WTC11 (cell line): ENCODE results near the gene ENTREP3.
A peak's percentile ranks its signal among the peaks of the same experiment; 100 is the strongest.

ENCODE experiments used
- ATF1 ChIP-seq: sonication (generic); formaldehyde crosslinking; IDR thresholded peaks from 2 replicates; pipeline ENCODE4 v1.8.1; 2023; ENCODE audit warnings: mild to moderate bottlenecking, moderate library complexity, missing genetic modification reagents
- CTCF ChIP-seq: fragments of 200-600 bp; IDR thresholded peaks from 2 replicates; pipeline ENCODE4 v1.8.0; 2022; ENCODE audit warnings: antibody characterized with exemption
- SP1 ChIP-seq: sonication (generic); formaldehyde crosslinking; conservative IDR thresholded peaks from 2 replicates; pipeline ENCODE4 v1.8.1; 2022; ENCODE audit warnings: missing genetic modification reagents
- ZNF121 ChIP-seq: sonication (generic); formaldehyde crosslinking; IDR thresholded peaks from 2 replicates; pipeline ENCODE4 v1.8.0; 2023; ENCODE audit warnings: missing genetic modification reagents
- ZNF425 ChIP-seq: fragments of 250-450 bp; sonication (Bioruptor Pico); conservative IDR thresholded peaks from 2 replicates; pipeline ENCODE4 v1.9.0; 2021; ENCODE audit warnings: mild to moderate bottlenecking

- TF ChIP-seq ZNF425 (no peak), SP1 (no peak), CTCF (no peak), ATF1 (CRISPR knock-in tag) (no peak), ZNF121 (CRISPR knock-in tag) (peak; percentile 69; the same call in 1 of the 2 replicates)
Measured at GRCh38 chr1:155241841-155242264, 13.4 kb downstream of the ENTREP3 start.
